Ishikawa (cell line): Measurements from ENCODE around the gene SBF2.

Experiments
- CEBPB ChIP-seq: IDR thresholded peaks from 2 replicates; pipeline ENCODE4 v1.6.1; 2012
- CREB1 ChIP-seq: IDR thresholded peaks from 2 replicates; pipeline ENCODE4 v1.6.1; 2012; ENCODE audit warnings: low read depth
- EGR1 ChIP-seq: IDR thresholded peaks from 2 replicates; pipeline ENCODE4 v1.6.1; 2012
- EP300 ChIP-seq: IDR thresholded peaks from 2 replicates; pipeline ENCODE4 v1.6.1; 2012; ENCODE audit warnings: borderline replicate concordance
- FOXM1 ChIP-seq: IDR thresholded peaks from 2 replicates; pipeline ENCODE4 v1.6.1; 2012; ENCODE audit warnings: low read depth, borderline replicate concordance
- MAX ChIP-seq: IDR thresholded peaks from 2 replicates; pipeline ENCODE4 v1.6.1; 2012
- NFIC ChIP-seq: IDR thresholded peaks from 2 replicates; pipeline ENCODE4 v1.6.1; 2012
- RAD21 ChIP-seq: IDR thresholded peaks from 2 replicates; pipeline ENCODE4 v1.6.1; 2012; ENCODE audit warnings: low read depth
- REST ChIP-seq: IDR thresholded peaks from 2 replicates; pipeline ENCODE4 v1.6.1; 2012; ENCODE audit warnings: low read depth, mild to moderate bottlenecking
- TAF1 ChIP-seq: IDR thresholded peaks from 2 replicates; pipeline ENCODE4 v1.6.1; 2012; ENCODE audit warnings: low read depth, mild to moderate bottlenecking
- TCF12 ChIP-seq: IDR thresholded peaks from 2 replicates; pipeline ENCODE4 v1.6.1; 2012; ENCODE audit warnings: low read depth
- TEAD4 ChIP-seq: IDR thresholded peaks from 2 replicates; pipeline ENCODE4 v1.6.1; 2012
- USF1 ChIP-seq: IDR thresholded peaks from 2 replicates; pipeline ENCODE4 v1.6.1; 2012
- YY1 ChIP-seq: IDR thresholded peaks from 2 replicates; pipeline ENCODE4 v1.6.1; 2012; ENCODE audit warnings: low read depth
- ZBTB7A ChIP-seq: IDR thresholded peaks from 2 replicates; pipeline ENCODE4 v1.6.1; 2012; ENCODE audit warnings: low read depth

SBF2 gene

GRCh38 chr11:9827708-9828107, 466.3 kb downstream of the SBF2 start:
- TF ChIP-seq TCF12: no peak
- no peak for TF ChIP-seq USF1
- TF ChIP-seq TAF1: no peak
- no peak for TF ChIP-seq YY1
- TF ChIP-seq EGR1: no peak
- TF ChIP-seq TEAD4: no peak
- no peak for TF ChIP-seq CEBPB
- TF ChIP-seq RAD21: no peak
- TF ChIP-seq CREB1: no peak
- TF ChIP-seq ZBTB7A: no peak
- no peak for TF ChIP-seq MAX
- no peak for TF ChIP-seq FOXM1
- TF ChIP-seq EP300: no peak
- TF ChIP-seq REST: no peak
- TF ChIP-seq NFIC: no peak

GRCh38 chr11:9826390-9826789, 467.6 kb downstream of the SBF2 start:
- no peak for TF ChIP-seq ZBTB7A
- TF ChIP-seq MAX: no peak
- no peak for TF ChIP-seq FOXM1
- no peak for TF ChIP-seq RAD21
- no peak for TF ChIP-seq CEBPB
- TF ChIP-seq TCF12: no peak

GRCh38 chr11:9825895-9826294, 468.1 kb downstream of the SBF2 start:
- TF ChIP-seq NFIC (no peak), EP300 (no peak)

- TF ChIP-seq MAX: no peak
- no peak for TF ChIP-seq REST
- TF ChIP-seq EGR1: no peak
- TF ChIP-seq CREB1: no peak
- TF ChIP-seq EP300: no peak
- no peak for TF ChIP-seq YY1
- no peak for TF ChIP-seq USF1
- no peak for TF ChIP-seq TEAD4
- no peak for TF ChIP-seq FOXM1
- TF ChIP-seq TCF12: no peak
- no peak for TF ChIP-seq RAD21
- TF ChIP-seq CEBPB: no peak
- TF ChIP-seq TAF1: no peak
- no peak for TF ChIP-seq NFIC
- TF ChIP-seq ZBTB7A: no peak
These were observed 468.7 kb downstream of the SBF2 start for GRCh38 chr11:9825315-9825714.

GRCh38 chr11:9823887-9824385, 470.1 kb downstream of the SBF2 start:
- TF ChIP-seq USF1: no peak
- no peak for TF ChIP-seq FOXM1
- TF ChIP-seq MAX: no peak
- no peak for TF ChIP-seq EP300
- no peak for TF ChIP-seq REST
- no peak for TF ChIP-seq ZBTB7A
- no peak for TF ChIP-seq YY1
- TF ChIP-seq TCF12: no peak
- TF ChIP-seq EGR1: no peak
- TF ChIP-seq CREB1: no peak
- TF ChIP-seq TEAD4: no peak
- no peak for TF ChIP-seq RAD21
- TF ChIP-seq TAF1: no peak
- TF ChIP-seq NFIC: no peak
- no peak for TF ChIP-seq CEBPB
